ENCODE results near the gene GLI3. TPM values are rescaled to one million over a fixed set of nuclear protein-coding genes. Genes with fewer than 3 reads are reported as not detected.

Gene GLI3
- total RNA-seq, 2 experiments from 2014 or later: 0.28 to 0.36 TPM

DNA sequence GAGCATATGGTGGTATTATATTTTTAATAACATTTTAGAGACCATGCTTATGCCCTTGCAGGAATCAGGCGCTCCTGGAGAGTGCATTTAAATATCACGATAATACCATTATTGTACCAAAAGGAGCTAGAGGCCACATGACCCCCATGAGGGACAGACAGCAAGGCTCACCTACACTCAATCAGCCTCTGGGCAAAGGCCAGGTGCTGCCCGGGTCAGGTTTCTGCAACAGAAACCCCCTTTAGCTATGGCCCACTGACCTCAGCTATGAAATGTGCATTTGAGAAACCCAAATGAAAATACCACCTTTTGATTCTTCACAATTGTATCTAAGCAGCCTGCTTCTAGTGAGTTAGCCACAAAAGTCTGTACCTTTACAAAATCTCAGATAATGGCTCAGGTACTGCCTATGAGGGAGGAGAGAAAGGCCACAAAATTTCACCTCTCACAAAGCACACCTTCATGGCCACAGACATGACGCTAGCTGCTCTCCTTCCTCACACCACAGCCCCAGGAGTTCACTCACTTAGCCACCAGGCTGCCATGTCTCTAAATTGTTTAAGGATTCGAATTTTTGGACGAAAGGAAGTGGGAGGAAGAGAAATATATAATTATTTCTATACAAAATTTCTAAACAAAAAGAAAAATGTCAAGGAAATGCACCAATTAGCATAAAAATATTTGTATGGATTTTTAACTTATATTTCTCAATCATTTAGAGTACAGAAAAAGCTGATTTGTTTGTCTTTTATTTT is 79.9 kb downstream of the GLI3 start:
- POLR2A ChIA-PET: no interaction called here
- DNase-seq (no peak), ATAC-seq (ENCODE audit: poor library complexity) (no peak)
- Mint-ChIP-seq H3K27me3 (no peaks in the 10 kb centered on the region), H3K36me3 (ENCODE audit: low read depth) (no peaks in the 10 kb centered on the region), H3K4me3 (no peak overlapping the region), H3K4me1 (ENCODE audit: low read depth) (no peaks in the 10 kb centered on the region), H3K9me3 (no peaks in the 10 kb centered on the region), H3K27ac (no peak overlapping the region)
- TF ChIP-seq, protein P1, sequence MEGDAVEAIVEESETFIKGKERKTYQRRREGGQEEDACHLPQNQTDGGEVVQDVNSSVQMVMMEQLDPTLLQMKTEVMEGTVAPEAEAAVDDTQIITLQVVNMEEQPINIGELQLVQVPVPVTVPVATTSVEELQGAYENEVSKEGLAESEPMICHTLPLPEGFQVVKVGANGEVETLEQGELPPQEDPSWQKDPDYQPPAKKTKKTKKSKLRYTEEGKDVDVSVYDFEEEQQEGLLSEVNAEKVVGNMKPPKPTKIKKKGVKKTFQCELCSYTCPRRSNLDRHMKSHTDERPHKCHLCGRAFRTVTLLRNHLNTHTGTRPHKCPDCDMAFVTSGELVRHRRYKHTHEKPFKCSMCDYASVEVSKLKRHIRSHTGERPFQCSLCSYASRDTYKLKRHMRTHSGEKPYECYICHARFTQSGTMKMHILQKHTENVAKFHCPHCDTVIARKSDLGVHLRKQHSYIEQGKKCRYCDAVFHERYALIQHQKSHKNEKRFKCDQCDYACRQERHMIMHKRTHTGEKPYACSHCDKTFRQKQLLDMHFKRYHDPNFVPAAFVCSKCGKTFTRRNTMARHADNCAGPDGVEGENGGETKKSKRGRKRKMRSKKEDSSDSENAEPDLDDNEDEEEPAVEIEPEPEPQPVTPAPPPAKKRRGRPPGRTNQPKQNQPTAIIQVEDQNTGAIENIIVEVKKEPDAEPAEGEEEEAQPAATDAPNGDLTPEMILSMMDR (IDR thresholded peaks at IDR 0.05): no peak
- no peaks in the 10 kb centered on the region for H3K9me3 ChIP-seq (ENCODE audit: control insufficient read depth in 1 of 2, insufficient read depth in 1 of 2, low read length in 2 of 2)
- no peak overlapping the region for H3K4me3 ChIP-seq (ENCODE audit: low read length)
- H3K27ac ChIP-seq (ENCODE audit: low read depth in 1 of 2, low read length in 2 of 2): no peak overlapping the region
- no peaks in the 10 kb centered on the region for H3K27me3 ChIP-seq (ENCODE audit: control insufficient read depth in 1 of 2, insufficient read depth in 2 of 2, low read length in 2 of 2)
- CTCF ChIA-PET: no interaction called here
- no peaks in the 10 kb centered on the region for H3K36me3 ChIP-seq (ENCODE audit: insufficient read depth, low read length)
- intact Hi-C loops (cut with DNase I, micrococcal nuclease): no loop called here
- no peaks in the 10 kb centered on the region for H3K4me1 ChIP-seq (ENCODE audit: insufficient read depth, low read length)

DNA sequence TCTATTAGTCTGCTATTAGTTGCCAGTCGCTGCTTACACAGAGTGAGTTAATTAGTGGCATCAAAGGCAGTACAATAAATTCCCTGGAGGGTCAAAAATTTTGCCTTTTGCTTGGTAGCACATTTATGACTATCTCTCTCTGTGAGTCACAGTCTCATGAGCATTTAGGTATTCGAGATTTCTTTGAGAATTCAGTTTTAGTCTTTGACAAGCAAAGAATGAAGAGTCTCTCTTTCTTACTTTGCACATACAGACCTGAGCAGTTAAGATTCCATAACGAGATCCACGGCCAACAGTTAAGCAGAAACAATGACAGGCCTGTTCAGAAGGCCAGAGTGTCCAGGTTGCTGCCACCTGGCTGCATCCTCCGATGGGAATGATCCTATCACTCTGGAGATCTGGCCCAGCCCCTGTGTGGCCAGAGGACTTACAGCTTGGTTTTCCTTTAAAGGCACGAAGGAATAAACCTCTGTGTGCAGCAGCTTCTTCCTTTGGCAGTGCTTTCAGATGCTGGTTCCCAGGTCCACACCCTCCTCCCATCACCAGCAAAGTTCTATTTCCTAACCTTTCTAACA is 80.6 kb downstream of the GLI3 start:
- no peak overlapping the region for H3K4me3 Mint-ChIP-seq
- Histone ChIP-seq H3K36me3 (ENCODE audit: insufficient read depth, low read length) (no peaks in the 10 kb centered on the region), H3K27me3 (ENCODE audit: control insufficient read depth in 1 of 2, insufficient read depth in 2 of 2, low read length in 2 of 2) (no peaks in the 10 kb centered on the region), H3K4me3 (ENCODE audit: low read length) (no peak overlapping the region), H3K27ac (ENCODE audit: low read depth in 1 of 2, low read length in 2 of 2) (no peak overlapping the region), H3K9me3 (ENCODE audit: control insufficient read depth in 1 of 2, insufficient read depth in 1 of 2, low read length in 2 of 2) (no peaks in the 10 kb centered on the region), H3K4me1 (ENCODE audit: insufficient read depth, low read length) (no peaks in the 10 kb centered on the region)
- intact Hi-C loops (cut with DNase I, micrococcal nuclease): no loop called here
- H3K9me3 Mint-ChIP-seq: no peaks in the 10 kb centered on the region
- no peak for ATAC-seq (ENCODE audit: poor library complexity)
- POLR2A ChIA-PET: no interaction called here
- no peaks in the 10 kb centered on the region for H3K27me3 Mint-ChIP-seq
- H3K36me3 Mint-ChIP-seq (ENCODE audit: low read depth): no peaks in the 10 kb centered on the region
- CTCF ChIA-PET: no interaction called here
- no peak for DNase-seq
- no peak overlapping the region for H3K27ac Mint-ChIP-seq
- TF ChIP-seq, protein P1 (IDR thresholded peaks at IDR 0.05): no peak
- H3K4me1 Mint-ChIP-seq (ENCODE audit: low read depth): no peaks in the 10 kb centered on the region

DNA sequence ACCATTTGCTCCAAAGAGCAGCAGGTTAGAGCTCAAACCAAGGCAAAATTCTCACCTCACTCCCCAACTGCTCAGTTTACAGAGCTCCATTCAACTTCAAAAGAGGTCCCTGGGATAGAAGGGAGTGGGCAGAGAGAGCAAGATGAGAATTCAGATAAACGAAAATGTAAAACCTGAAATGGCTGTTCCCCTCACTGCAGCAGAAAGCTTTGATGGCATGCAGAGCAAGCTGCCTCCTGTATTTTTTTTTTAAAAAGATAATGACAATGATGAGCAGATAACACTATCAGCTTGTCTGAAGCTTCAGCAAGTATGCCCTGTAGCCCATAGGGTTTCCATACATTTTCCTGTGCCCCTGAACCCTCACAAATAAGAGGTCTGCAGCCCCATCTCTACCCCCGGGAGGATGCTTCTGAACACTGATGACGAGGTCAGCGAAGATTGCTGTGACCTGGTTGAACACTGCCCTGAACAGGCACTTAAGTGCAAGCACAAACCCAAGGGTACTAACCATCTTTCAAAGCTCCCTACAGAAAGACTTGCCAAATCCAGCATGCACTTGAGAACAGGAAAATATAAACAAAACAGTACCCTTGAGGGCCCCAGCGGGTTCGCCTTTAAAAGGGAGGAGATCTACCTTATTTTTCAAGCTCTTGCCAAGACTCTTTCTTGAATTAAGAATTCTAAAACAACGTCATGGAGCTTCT is 81.3 kb downstream of the GLI3 start:
- no peak overlapping the region for H3K27ac Mint-ChIP-seq
- no peak for DNase-seq
- H3K4me3 Mint-ChIP-seq: no peak overlapping the region
- H3K36me3 ChIP-seq (ENCODE audit: insufficient read depth, low read length): no peaks in the 10 kb centered on the region
- no peaks in the 10 kb centered on the region for H3K4me1 ChIP-seq (ENCODE audit: insufficient read depth, low read length)
- H3K4me3 ChIP-seq (ENCODE audit: low read length): no peak overlapping the region
- no peaks in the 10 kb centered on the region for H3K9me3 Mint-ChIP-seq
- ChIA-PET POLR2A (no interaction called here), CTCF (no interaction called here)
- H3K27me3 Mint-ChIP-seq: no peaks in the 10 kb centered on the region
- no peaks in the 10 kb centered on the region for H3K36me3 Mint-ChIP-seq (ENCODE audit: low read depth)
- no peaks in the 10 kb centered on the region for H3K9me3 ChIP-seq (ENCODE audit: control insufficient read depth in 1 of 2, insufficient read depth in 1 of 2, low read length in 2 of 2)
- intact Hi-C loops (cut with DNase I, micrococcal nuclease): no loop called here
- TF ChIP-seq, protein P1 (IDR thresholded peaks at IDR 0.05): no peak
- H3K27ac ChIP-seq (ENCODE audit: low read depth in 1 of 2, low read length in 2 of 2): no peak overlapping the region
- H3K27me3 ChIP-seq (ENCODE audit: control insufficient read depth in 1 of 2, insufficient read depth in 2 of 2, low read length in 2 of 2): no peaks in the 10 kb centered on the region
- no peaks in the 10 kb centered on the region for H3K4me1 Mint-ChIP-seq (ENCODE audit: low read depth)
- ATAC-seq (ENCODE audit: poor library complexity): no peak
